Measurements from ENCODE around the gene KLK2. TPM values are rescaled to one million over a fixed set of nuclear protein-coding genes. Genes with fewer than 3 reads are reported as not detected.

KLK2 gene
- total and polyA plus RNA-seq, 8 donors, result not detected

DNA sequence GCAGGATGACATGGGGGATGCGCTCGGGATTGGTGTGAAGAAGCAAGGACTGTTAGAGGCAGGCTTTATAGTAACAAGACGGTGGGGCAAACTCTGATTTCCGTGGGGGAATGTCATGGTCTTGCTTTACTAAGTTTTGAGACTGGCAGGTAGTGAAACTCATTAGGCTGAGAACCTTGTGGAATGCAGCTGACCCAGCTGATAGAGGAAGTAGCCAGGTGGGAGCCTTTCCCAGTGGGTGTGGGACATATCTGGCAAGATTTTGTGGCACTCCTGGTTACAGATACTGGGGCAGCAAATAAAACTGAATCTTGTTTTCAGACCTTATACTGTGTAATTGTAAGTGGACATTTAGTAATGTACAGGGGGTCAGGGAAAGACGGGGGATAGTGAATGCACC lies 7.0 kb downstream of the KLK2 start:
- no peaks in the 10 kb centered on the region for H3K36me3 ChIP-seq
- no peak overlapping the region for H3K4me3 ChIP-seq
- TF ChIP-seq, protein P1, sequence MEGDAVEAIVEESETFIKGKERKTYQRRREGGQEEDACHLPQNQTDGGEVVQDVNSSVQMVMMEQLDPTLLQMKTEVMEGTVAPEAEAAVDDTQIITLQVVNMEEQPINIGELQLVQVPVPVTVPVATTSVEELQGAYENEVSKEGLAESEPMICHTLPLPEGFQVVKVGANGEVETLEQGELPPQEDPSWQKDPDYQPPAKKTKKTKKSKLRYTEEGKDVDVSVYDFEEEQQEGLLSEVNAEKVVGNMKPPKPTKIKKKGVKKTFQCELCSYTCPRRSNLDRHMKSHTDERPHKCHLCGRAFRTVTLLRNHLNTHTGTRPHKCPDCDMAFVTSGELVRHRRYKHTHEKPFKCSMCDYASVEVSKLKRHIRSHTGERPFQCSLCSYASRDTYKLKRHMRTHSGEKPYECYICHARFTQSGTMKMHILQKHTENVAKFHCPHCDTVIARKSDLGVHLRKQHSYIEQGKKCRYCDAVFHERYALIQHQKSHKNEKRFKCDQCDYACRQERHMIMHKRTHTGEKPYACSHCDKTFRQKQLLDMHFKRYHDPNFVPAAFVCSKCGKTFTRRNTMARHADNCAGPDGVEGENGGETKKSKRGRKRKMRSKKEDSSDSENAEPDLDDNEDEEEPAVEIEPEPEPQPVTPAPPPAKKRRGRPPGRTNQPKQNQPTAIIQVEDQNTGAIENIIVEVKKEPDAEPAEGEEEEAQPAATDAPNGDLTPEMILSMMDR (IDR thresholded peaks at IDR 0.05), result no peak
- DNase-seq (no peak), ATAC-seq (no peak)
- intact Hi-C loops (cut with DNase I), result no loop called here
- H3K27me3 ChIP-seq, result peaks cover 0 to 80% of the 10 kb centered on the region in 2 donors
- H3K9me3 ChIP-seq, result no peaks in the 10 kb centered on the region
- H3K4me1 ChIP-seq, result no peaks in the 10 kb centered on the region
- no peak overlapping the region for H3K27ac ChIP-seq

DNA sequence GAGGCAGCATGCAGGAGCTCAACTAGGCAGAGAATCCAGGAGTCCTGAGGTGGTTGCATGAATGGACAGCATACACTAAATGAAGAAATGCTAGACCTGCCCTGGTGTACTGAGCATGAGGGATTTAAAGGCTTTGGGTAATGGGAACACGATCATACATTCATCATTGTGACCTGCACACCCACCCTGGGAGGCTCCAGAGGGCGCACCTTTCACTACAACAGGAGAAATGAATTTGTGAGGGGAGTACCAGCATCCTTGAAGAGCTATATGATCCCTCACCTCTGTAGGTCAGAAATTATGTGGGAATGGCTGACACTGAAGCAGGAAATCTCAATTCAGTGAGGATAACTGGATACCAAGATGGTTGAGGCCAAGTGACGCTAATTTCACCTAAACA lies 8.9 kb downstream of the KLK2 start:
- no peaks in the 10 kb centered on the region for H3K36me3 ChIP-seq
- no peak for ATAC-seq

DNA sequence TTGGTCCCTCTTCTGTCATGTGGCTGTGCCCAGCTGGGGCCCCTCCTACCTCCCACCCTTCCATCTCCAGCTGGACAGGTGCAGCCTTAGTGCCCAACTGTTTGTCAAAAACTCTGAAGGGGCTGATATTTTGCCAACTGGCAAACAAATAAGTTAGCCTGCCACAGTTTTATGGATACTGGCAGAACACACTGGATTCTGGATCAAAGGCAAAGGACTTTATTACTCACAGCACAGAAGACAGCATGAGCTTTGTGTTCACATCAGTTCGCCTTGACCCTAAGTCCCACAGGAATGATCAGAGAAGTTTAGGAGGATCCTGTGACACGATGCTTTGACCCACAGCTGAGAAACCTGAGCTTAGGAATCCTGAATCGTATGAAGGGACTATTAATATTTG lies 16.4 kb downstream of the KLK2 start:
- intact Hi-C loops (cut with DNase I), result no loop called here
- H3K9me3 ChIP-seq, result no peaks in the 10 kb centered on the region
- no peak overlapping the region for H3K27ac ChIP-seq
- no peaks in the 10 kb centered on the region for H3K36me3 ChIP-seq
- DNase-seq, result no peak
- peaks cover 0 to 47% of the 10 kb centered on the region in 2 donors for H3K27me3 ChIP-seq
- no peak for ATAC-seq
- H3K4me3 ChIP-seq, result no peak overlapping the region
- no peaks in the 10 kb centered on the region for H3K4me1 ChIP-seq
- TF ChIP-seq, protein P1 (IDR thresholded peaks at IDR 0.05), result no peak

More for the DNA sequence above, 8.9 kb downstream of the KLK2 start:
- intact Hi-C loops (cut with DNase I), result no loop called here
- TF ChIP-seq, protein P1 (IDR thresholded peaks at IDR 0.05), result no peak
- no peak for DNase-seq
- H3K4me1 ChIP-seq, result no peaks in the 10 kb centered on the region
- H3K4me3 ChIP-seq, result no peak overlapping the region
- H3K9me3 ChIP-seq, result no peaks in the 10 kb centered on the region
- H3K27ac ChIP-seq, result no peak overlapping the region
- H3K27me3 ChIP-seq, result peaks cover 0 to 71% of the 10 kb centered on the region in 2 donors

DNA sequence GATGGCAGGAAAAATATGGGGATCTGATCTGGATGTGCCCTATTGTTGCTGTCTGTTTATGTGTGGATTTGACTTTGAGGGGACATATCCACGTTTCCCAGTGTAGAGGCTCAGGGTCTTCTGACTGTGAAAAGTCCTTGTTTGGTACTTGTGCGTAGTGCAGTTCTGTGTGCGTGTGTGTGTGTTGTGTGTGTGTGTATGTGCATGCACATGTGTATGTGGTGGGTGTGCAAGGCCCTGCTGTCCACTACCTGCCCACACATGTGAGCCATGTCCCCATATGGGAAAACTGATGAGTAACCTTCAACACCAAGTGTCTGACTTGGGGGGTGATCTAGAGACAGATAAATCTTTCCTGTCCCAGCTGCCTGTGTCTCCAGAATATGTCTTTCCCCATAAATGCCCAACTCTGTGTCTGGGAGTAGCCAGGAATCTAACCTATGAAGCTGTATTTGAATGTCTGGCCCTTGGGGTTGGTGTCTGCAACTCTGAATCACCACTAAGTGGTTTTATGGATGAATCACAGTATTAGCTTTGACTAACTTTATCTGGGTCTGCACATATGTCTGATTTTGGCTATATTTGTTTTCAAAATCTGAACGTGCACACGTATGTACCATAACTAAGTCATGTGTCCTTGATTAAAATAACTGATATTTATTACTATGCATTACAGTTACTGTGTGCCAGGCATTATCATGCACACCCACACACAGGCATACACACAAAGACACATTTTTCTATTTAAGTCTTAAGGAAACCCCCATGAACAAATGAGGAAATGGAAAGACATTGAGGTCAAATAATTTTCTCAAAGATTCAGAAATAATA lies 17.4 kb downstream of the KLK2 start:
- H3K4me3 ChIP-seq, result no peak overlapping the region
- H3K4me1 ChIP-seq, result no peaks in the 10 kb centered on the region
- intact Hi-C loops (cut with DNase I), result no loop called here
- no peaks in the 10 kb centered on the region for H3K9me3 ChIP-seq
- H3K27me3 ChIP-seq, result peaks cover 0 to 44% of the 10 kb centered on the region in 2 donors
- TF ChIP-seq, protein P1 (IDR thresholded peaks at IDR 0.05), result no peak
- H3K27ac ChIP-seq, result no peak overlapping the region
- DNase-seq (no peak), ATAC-seq (no peak)
- H3K36me3 ChIP-seq, result no peaks in the 10 kb centered on the region

DNA sequence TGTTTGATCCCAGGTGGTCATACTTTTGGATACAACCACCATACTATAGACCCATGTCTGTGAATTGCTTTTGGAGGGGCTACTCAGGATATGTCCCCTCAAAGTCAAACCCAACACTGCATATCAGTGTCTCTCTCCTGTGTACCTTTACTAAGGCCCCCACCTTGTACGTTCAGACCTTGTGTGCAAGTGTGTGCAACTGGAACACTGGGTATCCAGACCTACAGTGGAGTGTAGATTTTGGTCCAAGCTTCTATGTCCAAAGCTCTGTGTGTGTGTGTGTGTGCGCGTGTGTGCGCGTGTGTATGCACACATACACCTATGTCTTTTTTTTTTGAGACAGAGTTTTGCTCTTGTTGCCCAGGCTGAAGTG lies 18.0 kb downstream of the KLK2 start:
- intact Hi-C loops (cut with DNase I), result no loop called here

More for the DNA sequence above, 18.0 kb downstream of the KLK2 start:
- Histone ChIP-seq H3K4me1 (no peaks in the 10 kb centered on the region), H3K27me3 (peaks cover 0 to 44% of the 10 kb centered on the region in 2 donors), H3K4me3 (no peak overlapping the region), H3K36me3 (no peaks in the 10 kb centered on the region), H3K27ac (no peak overlapping the region), H3K9me3 (no peaks in the 10 kb centered on the region)
- DNase-seq, result no peak
- no peak for ATAC-seq
- TF ChIP-seq, protein P1 (IDR thresholded peaks at IDR 0.05), result no peak

Data from left lung (tissue), 10 donors.